GM10248 (cell line): ENCODE results near the gene BGLAP.

ENCODE experiments used
- CTCF ChIA-PET: fragments of 300-600 bp; sonication (Branson Sonifier 250); formaldehyde crosslinking; extraction: SDS; loops from one replicate; lab custom pipeline; 2021; ENCODE audit warnings: antibody characterized with exemption; lab: Yijun Ruan, JAX
- POLR2A ChIA-PET: fragments of 350-650 bp; sonication (Branson Sonifier 250); formaldehyde crosslinking; extraction: SDS; loops from one replicate; lab custom pipeline; 2020; ENCODE audit warnings: antibody characterized with exemption; lab: Yijun Ruan, JAX
- DNase-seq: peaks from one replicate; pipeline ENCODE4 v3.0.0; 2012; ENCODE audit errors: extremely low spot score
- CTCF ChIP-seq: IDR thresholded peaks from 2 replicates; pipeline ENCODE4 v1.5.1; 2012; ENCODE audit warnings: mild to moderate bottlenecking, low read depth; ENCODE audit errors: extremely low read depth, missing control alignments, control extremely low read depth

BGLAP gene

GRCh38 chr1:156285437-156285836 lies 43.5 kb downstream of the BGLAP start:
- TF ChIP-seq CTCF, result no peak
- ChIA-PET POLR2A (no interaction called here), CTCF (interaction anchor here (1.5 to 3.5 kb wide), 3 partner anchors 12 to 53 kb away, joined by 4 to 14 read pairs (median 7); no protein-coding TSS in a partner anchor)
- no peak for DNase-seq

- TF ChIP-seq CTCF, result no peak
- no peak for DNase-seq
- ChIA-PET POLR2A (no interaction called here), CTCF (interaction anchor here (1.3 kb wide), 1 partner anchor 34 kb away, joined by 4 read pairs; no protein-coding TSS in a partner anchor)
Measured at GRCh38 chr1:156286061-156286460, 44.1 kb downstream of the BGLAP start.

- CTCF ChIA-PET, result no interaction called here
- no peak for TF ChIP-seq CTCF
- no peak for DNase-seq
- POLR2A ChIA-PET, result no interaction called here
Measured at GRCh38 chr1:156289857-156290256, 47.9 kb downstream of the BGLAP start.

GRCh38 chr1:156291226-156292061 lies 49.5 kb downstream of the BGLAP start:
- DNase-seq, result peak; percentile 82
- no peak for TF ChIP-seq CTCF
- ChIA-PET CTCF (interaction anchor here (1.5 kb wide), 1 partner anchor 28 kb away, joined by 4 read pairs; no protein-coding TSS in a partner anchor), POLR2A (no interaction called here)
